Left kidney (tissue), 2 donors: ENCODE results near the gene APOM. TPM values are rescaled to one million over a fixed set of nuclear protein-coding genes. Genes with fewer than 3 reads are reported as not detected.

Experiments
- DNase-seq: peaks from one replicate; pipeline ENCODE4 v3.0.0-alpha.2; 2013
- polyA plus RNA-seq: library from polyadenylated mRNA; unstranded; fragments of 120-200 nt; gene quantifications from one replicate; pipeline ENCODE4 v1.2.1, GENCODE V29; 2013; ENCODE audit not compliant: insufficient read length

Gene APOM
- polyA plus RNA-seq, 1 donor, result 95.0 TPM

- no peak for DNase-seq
Observed at GRCh38 chr6:31629014-31629413, 26.7 kb upstream of the APOM start.

- no peak for DNase-seq
Observed at GRCh38 chr6:31630177-31630934, 25.3 kb upstream of the APOM start.

GRCh38 chr6:31631209-31631608, 24.5 kb upstream of the APOM start:
- DNase-seq, result no peak

GRCh38 chr6:31631681-31632278, 23.9 kb upstream of the APOM start:
- no peak for DNase-seq

GRCh38 chr6:31632279-31632946, 23.3 kb upstream of the APOM start:
- DNase-seq, result no peak

GRCh38 chr6:31633447-31633846, 22.2 kb upstream of the APOM start:
- no peak for DNase-seq

GRCh38 chr6:31634131-31634530, 21.6 kb upstream of the APOM start:
- DNase-seq, result no peak

- no peak for DNase-seq
Observed at GRCh38 chr6:31634969-31635575, 20.6 kb upstream of the APOM start.

- no peak for DNase-seq
Observed at GRCh38 chr6:31636698-31637596, 18.7 kb upstream of the APOM start.

GRCh38 chr6:31639043-31639442, 16.7 kb upstream of the APOM start:
- DNase-seq, result no peak

GRCh38 chr6:31639449-31639861, 16.2 kb upstream of the APOM start:
- DNase-seq, result no peak

- no peak for DNase-seq
Observed at GRCh38 chr6:31640612-31641011, 15.1 kb upstream of the APOM start.

GRCh38 chr6:31641370-31641769, 14.3 kb upstream of the APOM start:
- no peak for DNase-seq

- no peak for DNase-seq
Observed at GRCh38 chr6:31642798-31643570, 12.7 kb upstream of the APOM start.

- DNase-seq, result no peak
Observed at GRCh38 chr6:31643818-31644454, 11.8 kb upstream of the APOM start.

GRCh38 chr6:31645325-31645724, 10.4 kb upstream of the APOM start:
- DNase-seq, result no peak

- DNase-seq, result peak; percentile 57
Observed at GRCh38 chr6:31651602-31652191, 4.0 kb upstream of the APOM start.

- DNase-seq, result no peak
Observed at GRCh38 chr6:31652925-31653724, 2.6 kb upstream of the APOM start.
